GM18870 (cell line): ENCODE data around the gene MINK1.
"Not testable (repeated sequence)": the region's sequence is repeated elsewhere in the genome, so short reads cannot be mapped to it uniquely, and the experiment has no call there.

ENCODE experiments used
- ATAC-seq: cut with Tn5 transposase; IDR thresholded peaks from one replicate; pipeline ENCODE4 v1.9.1; 2021; ENCODE audit warnings: moderate library complexity; ENCODE audit not compliant: unreplicated experiment

Gene MINK1

DNA sequence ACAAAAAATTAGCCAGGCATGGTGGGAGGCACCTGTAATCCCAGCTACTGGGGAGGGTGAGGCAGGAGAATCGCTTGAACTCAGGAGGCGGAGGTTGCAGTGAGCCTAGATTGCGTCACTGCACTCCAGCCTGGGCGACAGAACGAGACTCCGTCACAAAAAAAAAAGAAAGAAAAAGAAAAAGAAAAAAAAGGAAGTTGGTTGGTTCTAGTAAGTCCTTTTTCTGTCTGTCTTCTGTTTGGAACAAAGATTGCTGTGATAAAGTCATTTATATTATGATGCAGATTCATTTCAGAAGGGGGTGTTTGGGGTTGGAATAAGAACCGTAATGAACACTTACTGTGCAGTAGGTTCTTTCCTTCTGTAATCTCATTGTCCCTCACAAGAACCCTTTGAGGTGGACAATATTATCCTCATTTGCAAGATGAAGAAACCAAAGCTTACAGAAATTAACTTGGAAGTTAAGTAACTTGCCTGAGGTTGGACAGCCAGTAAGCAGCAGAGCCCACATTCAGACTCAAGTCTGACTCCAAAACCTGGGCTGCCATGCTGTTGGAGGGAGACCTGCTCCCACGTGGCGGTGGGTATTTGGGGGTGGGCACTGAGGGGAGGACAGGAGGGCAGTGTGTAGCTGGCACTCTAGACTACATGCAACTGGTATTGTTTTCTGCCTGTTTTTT, 10.3 kb downstream of the MINK1 start:
- no peak for ATAC-seq

DNA sequence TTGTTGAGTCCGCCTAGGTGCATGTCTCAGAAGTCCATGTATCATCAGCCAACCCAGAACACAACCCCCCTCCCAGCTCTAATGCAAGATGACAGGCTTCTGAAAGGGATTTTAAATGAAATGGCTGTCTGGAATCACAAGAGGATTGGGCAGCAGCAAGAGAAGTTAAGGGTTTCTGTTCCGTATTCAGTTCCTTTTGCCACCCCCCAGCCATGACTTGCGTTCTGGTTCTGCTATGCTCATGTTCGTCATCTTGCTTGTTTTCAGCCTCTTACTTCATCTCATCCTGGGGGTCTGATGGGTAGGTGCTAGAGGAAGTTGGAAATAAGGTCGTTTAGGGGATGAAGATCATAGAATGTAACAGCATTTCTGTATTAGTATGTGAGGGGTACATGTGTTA, 12.0 kb downstream of the MINK1 start:
- no peak for ATAC-seq

DNA sequence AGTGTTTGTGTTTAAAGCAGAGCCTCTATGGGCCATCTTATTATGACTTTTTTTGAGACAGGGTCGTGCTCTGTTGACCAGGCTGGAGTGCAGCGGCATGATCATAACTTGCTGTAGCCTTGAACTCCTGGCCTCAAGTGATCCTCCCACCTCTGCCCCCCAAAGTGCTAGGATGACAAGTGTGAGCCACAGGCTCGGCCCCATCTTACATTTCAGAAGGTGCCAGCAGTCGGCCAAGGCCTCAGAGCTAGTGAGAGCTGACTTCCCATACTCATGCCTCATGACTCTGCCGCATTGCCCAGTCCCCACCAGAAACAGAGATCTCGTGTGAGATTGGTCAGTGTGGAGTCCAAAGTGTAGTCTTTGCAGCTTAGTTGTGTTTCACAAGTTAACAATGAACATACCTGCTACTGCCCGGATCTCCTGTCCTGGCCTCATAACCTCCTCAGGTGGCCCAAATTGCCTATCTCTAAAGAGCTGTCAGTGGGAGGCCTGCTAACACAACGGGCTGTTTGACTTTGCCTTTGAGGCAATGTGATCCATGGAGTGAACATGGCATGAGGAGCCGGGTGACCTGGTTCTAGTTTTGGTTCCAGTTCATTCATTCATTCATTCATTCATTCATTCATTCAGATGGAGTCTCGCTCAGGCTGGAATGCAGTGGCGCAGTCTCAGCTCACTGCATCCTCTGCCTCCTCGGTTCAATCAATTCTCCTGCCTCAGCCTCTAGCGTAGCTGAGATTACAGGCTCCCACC, 13.7 kb downstream of the MINK1 start:
- ATAC-seq, result no peak

DNA sequence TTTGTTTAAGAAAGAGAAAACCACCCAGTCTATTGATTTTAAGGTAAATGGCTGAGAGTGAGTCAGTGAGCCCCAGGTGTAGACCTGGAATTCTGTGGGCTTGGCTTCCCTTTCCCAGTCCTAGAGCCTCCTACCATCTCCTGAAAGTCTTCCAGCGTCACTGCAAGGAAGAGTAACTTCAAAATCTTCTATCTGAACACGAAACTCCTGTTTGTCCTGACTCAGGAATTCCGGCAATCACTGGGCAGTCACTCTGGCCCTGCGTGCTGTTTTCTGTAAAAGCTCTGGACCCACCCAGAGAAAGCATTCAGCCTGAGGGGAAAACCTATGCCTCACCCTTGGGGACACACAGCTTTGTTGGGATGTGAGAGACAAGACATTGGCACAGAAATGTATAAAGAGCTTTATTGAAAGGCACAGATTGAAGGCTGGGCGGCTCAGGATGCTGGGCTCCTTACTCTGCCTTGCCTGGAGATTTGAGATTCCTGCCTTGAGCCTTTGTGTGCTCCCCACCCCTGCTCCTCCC, 15.9 kb downstream of the MINK1 start:
- ATAC-seq, result no peak

DNA sequence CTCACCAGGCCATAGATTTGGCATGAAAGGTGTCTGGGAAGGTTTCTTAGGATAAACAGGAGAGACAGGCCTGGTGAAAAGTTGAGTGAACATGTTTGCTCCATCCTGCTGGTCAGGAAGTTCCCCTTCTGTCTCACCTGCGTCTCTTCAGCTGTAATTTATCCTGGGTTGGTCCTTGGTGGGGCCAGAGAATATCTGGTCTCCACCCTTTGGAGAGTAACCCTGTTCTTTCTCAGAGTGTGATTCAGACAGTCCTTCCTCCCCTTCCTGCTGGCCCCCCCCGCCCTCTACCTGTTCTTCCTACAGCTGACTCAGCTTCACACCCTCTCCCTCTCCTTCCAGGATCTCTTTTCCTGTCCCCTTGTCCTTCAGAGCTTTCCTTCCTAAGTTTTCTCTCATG, 17.1 kb downstream of the MINK1 start:
- no peak for ATAC-seq

DNA sequence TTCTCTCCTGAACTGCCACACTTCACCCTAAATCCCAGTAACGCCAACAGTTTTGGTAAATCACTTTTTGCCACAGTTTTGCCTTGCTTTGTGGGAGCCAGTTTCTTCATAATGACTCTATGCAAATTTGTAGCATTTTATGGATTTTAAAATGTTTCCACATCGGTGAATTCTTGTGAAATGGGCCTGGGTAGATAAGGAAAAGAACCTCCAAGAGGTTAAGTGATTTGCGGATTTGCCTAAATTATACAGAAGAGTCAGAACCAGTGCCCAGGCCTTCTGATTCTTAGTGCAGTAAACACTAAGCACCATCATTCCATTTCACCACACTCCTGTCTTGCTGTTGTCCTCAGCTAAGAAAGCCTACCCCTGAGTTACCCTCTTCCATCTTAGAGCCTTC, 17.9 kb downstream of the MINK1 start:
- ATAC-seq, result no peak

DNA sequence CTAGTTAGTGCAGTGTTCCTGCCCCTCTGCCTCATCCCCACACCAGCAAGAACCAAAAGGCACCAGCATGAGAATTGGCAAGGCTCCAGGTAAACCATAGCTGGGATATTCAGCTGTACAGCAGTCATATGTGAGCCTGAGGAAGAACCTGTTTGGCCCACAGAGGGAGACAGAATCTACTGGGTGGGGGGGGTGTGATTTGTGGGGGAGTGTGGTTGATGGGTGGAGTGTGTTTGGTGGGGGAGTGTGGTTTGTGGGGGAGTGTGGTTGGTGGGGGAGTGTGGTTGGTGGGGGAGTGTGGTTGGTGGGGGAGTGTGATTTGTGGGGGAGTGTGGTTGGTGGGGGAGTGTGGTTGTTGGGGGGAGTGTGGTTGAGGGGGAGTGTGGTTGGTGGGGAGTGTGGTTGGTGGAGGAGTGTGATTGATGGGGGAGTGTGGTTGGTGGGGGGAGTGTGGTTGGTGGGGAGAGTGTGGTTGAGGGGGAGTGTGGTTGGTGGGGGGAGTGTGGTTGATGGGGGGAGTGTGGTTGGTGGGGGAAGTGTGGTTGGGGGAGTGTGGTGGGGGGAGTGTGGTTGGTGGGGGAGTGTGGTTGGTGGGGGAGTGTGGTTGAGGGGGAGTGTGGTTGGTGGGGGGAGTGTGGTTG, 19.5 kb downstream of the MINK1 start:
- ATAC-seq, result no peak

DNA sequence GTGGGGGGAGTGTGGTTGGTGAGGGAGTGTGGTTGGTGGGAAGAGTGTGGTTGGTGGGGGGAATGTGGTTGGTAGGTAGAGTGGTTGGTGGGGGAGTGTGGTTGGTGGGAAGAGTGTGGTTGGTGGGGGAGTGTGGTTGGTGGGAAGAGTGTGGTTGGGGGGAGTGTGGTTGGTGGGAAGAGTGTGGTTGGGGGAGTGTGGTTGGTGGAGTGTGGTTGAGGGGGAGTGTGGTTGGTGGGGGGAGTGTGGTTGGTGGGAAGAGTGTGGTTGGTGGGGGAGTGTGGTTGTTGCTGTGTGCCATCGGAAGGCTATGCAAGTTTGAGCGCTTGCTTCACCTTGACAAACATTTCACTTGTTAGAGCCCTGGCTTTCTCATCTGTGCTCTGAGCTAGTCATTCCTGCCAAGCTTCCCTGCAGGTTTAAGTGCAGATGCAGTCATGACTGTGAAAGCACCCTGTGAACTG, 20.1 kb downstream of the MINK1 start:
- ATAC-seq, result no peak

DNA sequence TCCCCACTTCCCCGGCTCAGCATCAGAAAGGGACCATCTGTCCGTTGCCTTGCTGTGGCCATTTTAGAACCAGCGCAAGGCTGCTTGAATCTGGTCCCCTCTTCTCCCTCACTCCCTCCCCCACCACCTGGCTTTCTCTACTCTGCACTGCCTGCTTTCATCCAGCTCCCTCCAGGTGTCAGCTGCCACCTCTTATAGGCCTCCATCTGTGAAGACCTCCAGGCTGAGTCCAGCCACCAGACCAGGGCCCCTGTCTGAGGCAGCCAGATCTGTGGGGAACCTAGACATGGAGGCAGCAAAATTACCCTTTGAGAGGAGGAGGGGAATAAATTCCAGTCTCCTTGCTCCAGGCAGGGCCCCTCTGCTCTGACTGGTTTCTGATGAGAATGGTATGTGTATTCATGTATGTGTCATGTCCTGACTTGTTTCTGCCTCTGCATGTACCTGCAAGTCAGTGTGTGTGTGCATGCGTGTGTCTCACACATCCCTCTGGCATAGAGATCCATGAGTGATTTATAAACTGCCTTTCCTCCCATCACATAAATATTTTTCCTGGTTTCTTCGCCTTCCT, 21.1 kb downstream of the MINK1 start:
- no peak for ATAC-seq

DNA sequence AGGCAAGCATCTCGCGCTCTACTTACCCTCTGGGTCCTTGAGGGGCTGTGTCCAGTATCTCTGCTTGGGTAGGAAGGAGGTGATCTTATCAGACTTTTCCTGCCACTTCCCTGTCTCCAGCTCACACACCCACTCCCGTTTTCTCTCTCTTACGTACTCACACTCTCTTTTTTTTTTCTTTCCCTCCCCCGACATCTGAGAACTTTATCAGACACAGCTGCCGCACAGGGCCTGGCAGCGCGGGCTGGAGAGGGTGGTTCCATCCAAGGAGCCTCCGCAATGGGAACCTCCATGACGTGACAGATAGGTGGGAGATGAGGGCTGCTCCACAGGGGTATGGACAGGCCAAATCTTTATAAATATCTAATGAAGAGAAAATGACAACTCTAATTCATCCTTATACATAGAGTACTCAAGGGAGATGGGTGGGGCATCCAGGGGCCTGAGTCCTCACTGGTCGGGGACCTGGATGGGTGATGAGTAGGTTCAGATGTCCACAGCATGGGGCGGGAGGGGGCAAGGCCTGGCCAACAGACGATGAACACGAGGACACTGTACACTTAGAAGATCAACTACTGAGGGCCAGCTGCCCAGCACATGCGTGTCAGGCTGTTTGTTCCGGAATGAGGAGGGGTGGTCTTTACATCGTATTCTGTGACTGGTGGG, 23.3 kb downstream of the MINK1 start:
- ATAC-seq, result no peak

DNA sequence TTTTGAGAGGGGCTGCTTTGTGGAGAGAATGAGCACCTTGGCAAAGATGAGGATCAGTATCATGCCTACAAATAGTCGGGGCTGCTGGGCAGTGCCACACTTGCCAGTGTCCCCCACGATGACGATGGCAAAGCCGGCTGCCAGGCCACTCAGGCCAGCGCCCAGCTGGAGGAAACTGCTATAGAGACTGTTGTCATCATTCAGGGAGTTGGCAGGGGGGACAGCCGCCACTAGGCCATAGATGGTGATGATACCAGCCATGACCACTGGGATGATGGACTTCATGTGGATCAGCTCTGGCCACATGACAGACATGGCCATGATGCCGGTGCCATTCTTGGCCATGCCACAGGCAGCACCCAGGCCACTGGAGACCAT, 23.8 kb downstream of the MINK1 start:
- ATAC-seq, result no peak

DNA sequence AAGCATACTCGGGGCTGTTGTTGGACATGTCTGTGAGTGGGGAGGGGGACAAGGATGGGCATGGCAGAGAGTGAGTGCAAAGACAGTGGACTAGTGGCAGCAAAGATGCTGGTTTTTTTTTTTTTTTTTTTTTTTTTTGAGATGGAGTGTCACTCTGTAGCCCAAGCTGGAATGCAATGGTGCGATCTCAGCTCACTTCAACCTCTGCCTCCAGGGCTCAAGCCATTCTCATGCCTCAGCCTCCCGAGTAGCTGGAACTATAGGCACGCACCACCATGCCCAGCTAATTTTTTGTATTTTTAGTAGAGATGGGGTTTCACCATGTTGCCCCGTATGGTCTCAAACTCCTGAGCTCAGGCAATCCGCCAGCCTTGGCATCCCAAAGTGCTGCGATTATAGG, 24.2 kb downstream of the MINK1 start:
- ATAC-seq, result not testable (repeated sequence)

DNA sequence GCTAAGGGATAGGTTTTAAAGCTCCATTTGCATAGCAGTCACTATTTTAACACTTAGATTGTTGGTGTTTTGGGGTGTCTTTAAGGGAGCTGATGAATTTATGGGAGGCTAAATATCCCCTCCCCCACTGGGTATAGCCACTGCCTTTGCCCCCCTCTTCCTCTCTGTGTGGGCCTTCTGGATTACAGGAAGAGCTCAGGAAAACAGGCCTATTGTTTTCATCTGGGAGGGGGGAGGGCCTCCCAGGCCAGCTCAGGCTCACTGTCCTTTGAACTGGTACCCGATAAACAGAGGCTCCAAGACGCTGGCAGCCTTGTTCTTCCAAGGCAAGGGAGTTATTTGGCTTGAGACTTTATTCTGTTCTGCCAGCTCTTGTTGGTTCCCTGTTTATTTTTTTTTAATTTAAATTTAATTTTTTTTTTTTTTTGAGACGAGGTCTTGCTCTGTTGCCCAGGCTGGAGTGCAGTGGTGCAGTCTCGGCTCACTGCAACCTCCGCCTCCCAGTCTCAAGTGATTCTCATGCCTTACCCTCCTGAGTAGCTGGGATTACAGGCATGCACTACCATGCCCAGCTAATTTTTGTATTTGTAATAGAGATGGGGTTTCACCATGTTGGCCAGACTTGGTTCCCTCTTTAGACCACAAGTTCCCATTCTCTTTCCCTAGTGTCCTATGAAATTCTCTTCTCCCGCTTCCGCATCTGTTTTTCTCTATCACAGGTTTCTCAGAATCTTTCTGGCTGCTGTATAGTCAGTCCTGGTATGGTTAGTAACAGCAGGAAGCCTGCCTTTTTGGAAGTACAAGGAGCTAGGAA, 25.1 kb downstream of the MINK1 start:
- ATAC-seq, result no peak

DNA sequence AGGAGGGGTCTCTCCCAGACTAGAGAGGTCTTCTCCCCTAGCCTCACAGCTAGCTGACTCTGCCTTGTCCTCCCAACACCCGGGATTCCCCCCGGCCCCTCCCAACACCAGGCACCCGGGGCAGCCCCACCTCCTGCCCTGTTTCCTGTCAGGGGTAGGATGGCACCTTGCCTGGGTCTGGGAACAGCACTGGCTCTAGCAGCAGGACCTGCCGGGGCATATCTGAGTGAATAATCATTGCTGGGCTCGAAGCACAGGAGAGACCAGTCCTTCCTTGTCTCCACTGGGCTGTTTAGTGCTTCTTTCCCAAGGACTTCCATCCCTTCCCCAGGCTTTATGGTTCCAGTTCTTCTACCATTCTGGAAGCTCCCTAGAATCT, 25.7 kb downstream of the MINK1 start:
- ATAC-seq, result no peak

DNA sequence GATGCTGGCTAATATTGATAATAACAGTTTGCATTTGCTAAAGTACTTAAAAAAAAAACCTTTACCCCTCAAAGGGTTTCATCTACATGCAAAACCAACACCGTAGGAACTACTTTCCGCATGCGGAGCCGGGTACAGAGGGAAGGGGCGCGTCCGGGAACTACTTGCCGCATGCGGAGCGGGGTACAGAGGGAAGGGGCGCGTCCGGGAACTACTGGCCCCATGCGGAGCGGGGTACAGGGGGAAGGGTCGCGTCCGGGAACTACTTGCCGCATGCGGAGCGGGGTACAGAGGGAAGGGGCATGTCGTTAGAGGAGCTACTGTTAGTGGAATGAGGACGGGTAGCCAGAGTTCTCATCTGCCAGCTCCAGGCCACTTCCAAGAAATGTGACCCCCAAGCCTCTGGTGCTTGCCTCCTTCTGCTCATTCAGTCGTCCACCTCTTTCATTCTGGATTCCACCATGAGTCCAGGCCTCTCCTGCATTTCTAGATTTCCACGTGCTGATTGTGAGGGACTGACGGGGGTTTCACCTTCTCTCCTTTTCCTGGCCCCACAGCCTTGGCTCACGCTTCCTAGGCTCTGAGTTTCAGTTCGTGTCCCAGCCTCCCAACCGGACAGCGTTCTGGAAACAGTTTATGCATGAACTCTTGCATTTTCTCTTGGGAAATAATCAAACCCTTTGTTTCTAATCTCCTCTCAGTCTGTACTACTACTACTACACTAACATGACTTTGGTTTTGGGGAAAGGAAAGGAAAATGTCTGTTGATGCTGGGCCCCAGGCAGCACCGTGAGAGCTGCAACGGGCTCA, 26.9 kb downstream of the MINK1 start:
- no peak for ATAC-seq

DNA sequence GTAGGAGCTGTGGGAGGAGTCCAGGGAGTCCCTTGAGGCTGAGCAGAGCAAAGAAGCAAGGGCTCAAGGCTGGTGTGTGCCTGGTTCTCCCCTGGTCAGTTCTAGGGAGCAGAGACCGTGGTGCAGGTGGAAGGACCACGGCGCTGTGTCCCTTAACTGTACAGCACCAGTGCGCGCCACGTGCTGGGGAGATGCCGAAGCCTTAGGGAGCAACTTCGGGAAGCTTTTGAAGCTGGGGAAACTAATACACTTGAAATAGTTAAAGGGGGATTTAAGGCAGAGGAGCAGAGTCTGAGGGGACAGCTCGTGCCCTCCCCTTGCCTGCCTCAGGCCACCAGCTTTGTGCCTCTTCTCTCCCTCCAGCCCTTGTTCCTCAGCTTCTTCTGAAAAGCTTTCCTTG, 27.5 kb downstream of the MINK1 start:
- ATAC-seq, result no peak

DNA sequence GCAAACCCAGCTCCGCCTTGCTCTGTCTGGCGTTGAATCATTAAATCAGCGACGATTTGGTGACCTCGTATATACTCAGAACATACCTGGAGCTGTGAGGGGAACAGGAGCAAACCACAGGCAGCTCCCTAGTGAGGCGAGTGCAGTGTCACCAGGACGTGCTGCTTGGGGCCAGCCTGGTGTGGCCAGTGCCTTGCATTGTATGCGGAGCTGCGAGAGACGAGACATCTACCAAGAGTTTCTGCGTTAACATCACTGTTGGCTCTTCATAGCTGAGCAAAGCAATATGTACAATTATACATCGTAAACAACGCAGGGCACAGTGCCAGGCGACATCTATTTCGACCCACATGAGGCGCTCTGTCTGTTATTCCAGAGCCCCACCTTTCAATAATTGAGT, 27.9 kb downstream of the MINK1 start:
- ATAC-seq, result no peak

DNA sequence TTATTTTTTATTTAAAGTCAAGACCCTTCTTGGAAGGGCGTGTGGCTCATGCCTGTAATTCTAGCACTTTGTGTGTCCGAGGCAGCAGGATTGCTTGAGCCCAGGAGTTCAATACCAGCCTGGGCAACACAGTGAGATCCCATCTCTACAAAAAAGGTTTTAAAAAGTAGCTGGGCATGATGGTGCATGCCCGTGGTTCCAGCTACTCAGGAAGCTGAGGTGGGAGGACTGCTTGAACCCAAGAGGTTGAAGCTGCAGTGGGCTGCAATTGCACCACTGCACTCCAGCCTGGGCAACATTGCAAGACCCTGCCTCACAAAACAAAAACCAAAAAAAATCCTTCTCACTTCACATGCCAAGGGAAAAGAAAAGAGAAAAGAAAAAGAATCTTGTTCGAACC, 29.6 kb downstream of the MINK1 start:
- ATAC-seq, result no peak

DNA sequence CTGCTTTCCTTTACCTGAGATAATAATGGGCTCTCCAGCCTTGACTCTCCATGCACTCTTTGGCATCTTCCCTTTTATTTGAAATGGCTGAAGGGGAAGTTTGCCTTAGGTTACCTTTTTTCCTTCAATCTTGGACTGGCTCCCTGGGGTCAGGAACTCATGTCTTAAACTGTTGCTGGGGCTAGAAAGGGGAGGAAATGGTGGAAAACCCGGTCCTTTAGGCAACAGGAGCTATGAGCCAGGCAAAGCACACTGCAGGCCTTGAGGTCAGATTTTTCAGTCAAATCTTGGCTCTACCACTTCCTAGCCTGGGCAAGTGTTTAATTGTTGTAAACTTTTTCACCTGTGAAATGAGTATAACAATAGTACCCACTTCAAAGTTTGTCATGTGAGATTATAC, 30.2 kb downstream of the MINK1 start:
- no peak for ATAC-seq
